Testis (tissue), 3 donors: ENCODE measurements around the gene ZNF497. TPM values are rescaled to one million over a fixed set of nuclear protein-coding genes. Genes with fewer than 3 reads are reported as not detected.
"Not testable (repeated sequence)": the region's sequence is repeated elsewhere in the genome, so short reads cannot be mapped to it uniquely, and the experiment has no call there.

Source experiments
- DNase-seq: peaks from one replicate; pipeline ENCODE4 v3.0.0-alpha.2; 2019
- H3K27ac ChIP-seq, 2 donors: fragments of 200-600 bp; sonication (generic); one replicate each; pipeline ENCODE4 v1.5.1; 2019
- H3K27me3 ChIP-seq: fragments of 200-600 bp; sonication (generic); one replicate; pipeline ENCODE4 v1.5.1; 2019
- H3K36me3 ChIP-seq: fragments of 200-600 bp; sonication (generic); one replicate; pipeline ENCODE4 v1.5.1; 2017; ENCODE audit warnings: low read depth; ENCODE audit errors: missing control alignments
- H3K4me1 ChIP-seq: fragments of 200-600 bp; sonication (generic); one replicate; pipeline ENCODE4 v1.5.1; 2019
- H3K4me3 ChIP-seq, 2 donors: fragments of 200-600 bp; sonication (generic); one replicate each; pipeline ENCODE4 v1.5.1; 2017 to 2019
- H3K9me3 ChIP-seq: fragments of 200-600 bp; sonication (generic); one replicate; pipeline ENCODE4 v1.5.1; 2017
- POLR2A ChIP-seq: fragments of 450-650 bp; IDR thresholded peaks from one replicate; pipeline ENCODE4 v1.6.1; 2017; ENCODE audit warnings: antibody characterized with exemption, mild to moderate bottlenecking, moderate library complexity
- WGBS, 2 donors: methylation state at CpG; one replicate each; pipeline ENCODE4 v1.1.5; 2018; 5-methylcytosine and 5-hydroxymethylcytosine counted together
- intact Hi-C: fragments of 100-400 bp; cut with DNase I; formaldehyde crosslinking; loops from one replicate; pipeline ENCODE4 v1.15.1; 2023; ENCODE audit warnings: low total_unique reads
- polyA plus RNA-seq: library from polyadenylated mRNA; stranded (reverse); fragments of 350-450 nt; fragmentation: Illumina TruSeq; extraction: RNeasy Lipid Tissue Mini Kit (QIAGEN cat#74804); gene quantifications from one replicate; pipeline ENCODE4 v1.2.3, GENCODE V29; 2014; ENCODE audit warnings: low read depth, low replicate concordance; ENCODE audit not compliant: insufficient read depth
- total RNA-seq, 2 donors: library from RNA; depleted of rRNA; stranded (reverse); fragments of >200 nt; gene quantifications; one replicate each; pipeline ENCODE4 v1.2.3, GENCODE V29; 2016
- TF ChIP-seq, protein P1 (sequence below), 3 experiments: fragments of 450-650 bp in 2 of 3; fragments of 200-600 bp in 1 of 3; sonication (generic) in 1 of 3; IDR thresholded peaks; one replicate each; pipeline ENCODE4 v1.5.1; 2016 to 2019; ENCODE audit warnings: antibody characterized with exemption in 3 of 3, mild to moderate bottlenecking in 2 of 3, moderate library complexity in 1 of 3

Gene ZNF497
- total and polyA plus RNA-seq, 3 donors from 2014 or later: 2.6 to 10.7 (median 10.3) TPM

- H3K4me1 ChIP-seq: peaks cover 24% of the 10 kb centered on the region
- no peak for DNase-seq
- H3K4me3 ChIP-seq: peak overlapping the region; percentile 79 to 80
- peak overlapping the region in 1 of 2 donors; percentile 57 for H3K27ac ChIP-seq
- intact Hi-C loops: no loop called here
- H3K36me3 ChIP-seq: no peaks in the 10 kb centered on the region
- H3K27me3 ChIP-seq: no peaks in the 10 kb centered on the region
- 19 to 32% methylated on average over 26 of the region's 26 CpGs for WGBS, 2 donors
- H3K9me3 ChIP-seq: no peaks in the 10 kb centered on the region
- TF ChIP-seq POLR2A: no peak
- TF ChIP-seq, protein P1, sequence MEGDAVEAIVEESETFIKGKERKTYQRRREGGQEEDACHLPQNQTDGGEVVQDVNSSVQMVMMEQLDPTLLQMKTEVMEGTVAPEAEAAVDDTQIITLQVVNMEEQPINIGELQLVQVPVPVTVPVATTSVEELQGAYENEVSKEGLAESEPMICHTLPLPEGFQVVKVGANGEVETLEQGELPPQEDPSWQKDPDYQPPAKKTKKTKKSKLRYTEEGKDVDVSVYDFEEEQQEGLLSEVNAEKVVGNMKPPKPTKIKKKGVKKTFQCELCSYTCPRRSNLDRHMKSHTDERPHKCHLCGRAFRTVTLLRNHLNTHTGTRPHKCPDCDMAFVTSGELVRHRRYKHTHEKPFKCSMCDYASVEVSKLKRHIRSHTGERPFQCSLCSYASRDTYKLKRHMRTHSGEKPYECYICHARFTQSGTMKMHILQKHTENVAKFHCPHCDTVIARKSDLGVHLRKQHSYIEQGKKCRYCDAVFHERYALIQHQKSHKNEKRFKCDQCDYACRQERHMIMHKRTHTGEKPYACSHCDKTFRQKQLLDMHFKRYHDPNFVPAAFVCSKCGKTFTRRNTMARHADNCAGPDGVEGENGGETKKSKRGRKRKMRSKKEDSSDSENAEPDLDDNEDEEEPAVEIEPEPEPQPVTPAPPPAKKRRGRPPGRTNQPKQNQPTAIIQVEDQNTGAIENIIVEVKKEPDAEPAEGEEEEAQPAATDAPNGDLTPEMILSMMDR (IDR thresholded peaks at IDR 0.05): no peak
Observed at GRCh38 chr19:58381460-58382212, 19.1 kb upstream of the ZNF497 start.

GRCh38 chr19:58380662-58381459 is 18.3 kb upstream of the ZNF497 start, which contains the start of gene ZNF837:
Gene ZNF837 (minus strand): TSS chr19:58381030. CDS start chr19:58369332, 11,698 bp downstream.
- DNase-seq: peak; percentile 99
- intact Hi-C loops: no loop called here
- Histone ChIP-seq H3K9me3 (no peaks in the 10 kb centered on the region), H3K27me3 (no peaks in the 10 kb centered on the region), H3K4me3 (peak within 1 kb of the TSS; percentile 79 to 80), H3K4me1 (peaks cover 19% of the 10 kb centered on the region), H3K27ac (peak within 1 kb of the TSS; percentile 83 to 95), H3K36me3 (no peaks in the 10 kb centered on the region)
- 0% methylated on average over 32 to 45 of the region's 83 CpGs for WGBS, 2 donors
- no peak for TF ChIP-seq POLR2A
- TF ChIP-seq, protein P1 (IDR thresholded peaks at IDR 0.05): no peak

GRCh38 chr19:58380037-58380661 is 17.6 kb upstream of the ZNF497 start:
- WGBS, 2 donors: 2 to 6% methylated on average over 24 of the region's 24 CpGs
- H3K27me3 ChIP-seq: no peaks in the 10 kb centered on the region
- H3K27ac ChIP-seq: peak overlapping the region; percentile 83 to 95
- intact Hi-C loops: no loop called here
- H3K4me1 ChIP-seq: peaks cover 12% of the 10 kb centered on the region
- no peak for DNase-seq
- no peaks in the 10 kb centered on the region for H3K9me3 ChIP-seq
- H3K4me3 ChIP-seq: peak overlapping the region; percentile 79 to 80
- TF ChIP-seq POLR2A: no peak
- no peaks in the 10 kb centered on the region for H3K36me3 ChIP-seq

GRCh38 chr19:58379246-58379645 is 16.7 kb upstream of the ZNF497 start:
- Histone ChIP-seq H3K4me1 (peaks cover 11% of the 10 kb centered on the region), H3K27ac (no peak overlapping the region), H3K36me3 (no peaks in the 10 kb centered on the region), H3K9me3 (no peaks in the 10 kb centered on the region), H3K27me3 (no peaks in the 10 kb centered on the region), H3K4me3 (no peak overlapping the region)
- no peak for DNase-seq
- intact Hi-C loops: no loop called here
- WGBS, 2 donors: 57 to 89% methylated on average over 3 to 6 of the region's 6 CpGs
- no peak for TF ChIP-seq POLR2A
- TF ChIP-seq, protein P1 (IDR thresholded peaks at IDR 0.05): no peak

GRCh38 chr19:58376724-58377123 is 14.2 kb upstream of the ZNF497 start:
- intact Hi-C loops, H3K27ac ChIP-seq, H3K4me3 ChIP-seq, DNase-seq, H3K27me3 ChIP-seq, H3K36me3 ChIP-seq, H3K9me3 ChIP-seq: not testable (repeated sequence)
- peaks cover 13% of the 10 kb centered on the region for H3K4me1 ChIP-seq
- WGBS, 2 donors: 85 to 93% methylated on average over 7 of the region's 7 CpGs
